H9 (cell line): Measurements from ENCODE around the gene PNRC1. TPM values are rescaled to one million over a fixed set of nuclear protein-coding genes. Genes with fewer than 3 reads are reported as not detected.

Source experiments
- DNase-seq: peaks from one replicate; pipeline ENCODE4 v3.0.0-alpha.2; 2017
- H2AFZ ChIP-seq: one replicate; pipeline ENCODE4 v1.6.1; 2013; ENCODE audit warnings: mild to moderate bottlenecking, low read length, control low read depth, moderate library complexity
- H2AK5ac ChIP-seq: 2 replicates; pipeline ENCODE4 v1.6.1; 2013; ENCODE audit warnings: low read length, control low read depth, mixed read lengths; ENCODE audit not compliant: insufficient read length
- H2BK120ac ChIP-seq: one replicate; pipeline ENCODE4 v1.6.1; 2013; ENCODE audit warnings: low read depth, mild to moderate bottlenecking, low read length, control low read depth, inconsistent platforms; ENCODE audit not compliant: poor library complexity, severe bottlenecking
- H2BK12ac ChIP-seq: 2 replicates; pipeline ENCODE4 v1.6.1; 2013; ENCODE audit warnings: low read length, control low read depth, mixed read lengths, low read depth; ENCODE audit not compliant: insufficient read length
- H2BK15ac ChIP-seq: 2 replicates; pipeline ENCODE4 v1.6.1; 2013; ENCODE audit warnings: low read depth, low read length, control low read depth
- H2BK20ac ChIP-seq: one replicate; pipeline ENCODE4 v1.6.1; 2013; ENCODE audit warnings: low read depth, mild to moderate bottlenecking, low read length, control low read depth, inconsistent platforms; ENCODE audit not compliant: poor library complexity, severe bottlenecking
- H2BK5ac ChIP-seq: 2 replicates; pipeline ENCODE4 v1.6.1; 2013; ENCODE audit warnings: low read length, control low read depth, mixed read lengths; ENCODE audit not compliant: insufficient read length
- H3K14ac ChIP-seq: 2 replicates; pipeline ENCODE4 v1.6.1; 2013; ENCODE audit warnings: low read length, control low read depth; ENCODE audit not compliant: insufficient read depth
- H3K18ac ChIP-seq: 2 replicates; pipeline ENCODE4 v1.6.1; 2013; ENCODE audit warnings: low read depth, mild to moderate bottlenecking, mixed read lengths, low read length, control low read depth; ENCODE audit not compliant: insufficient read length
- H3K23ac ChIP-seq: 2 replicates; pipeline ENCODE4 v1.6.1; 2013; ENCODE audit warnings: low read length, control low read depth, mixed read lengths, low read depth; ENCODE audit not compliant: insufficient read length
- H3K23me2 ChIP-seq: 2 replicates; pipeline ENCODE4 v1.6.1; 2013; ENCODE audit warnings: low read depth, mild to moderate bottlenecking, mixed read lengths, low read length, control low read depth; ENCODE audit not compliant: insufficient read length, poor library complexity, severe bottlenecking
- H3K27ac ChIP-seq: 2 replicates; pipeline ENCODE4 v1.5.1; 2013; ENCODE audit warnings: low read length, control low read depth, mixed read lengths, low read depth; ENCODE audit not compliant: insufficient read length
- H3K27me3 ChIP-seq: 2 replicates; pipeline ENCODE4 v1.6.1; 2013; ENCODE audit warnings: low read length, control low read depth, inconsistent platforms; ENCODE audit not compliant: insufficient read depth
- H3K4ac ChIP-seq: 2 replicates; pipeline ENCODE4 v1.6.1; 2013; ENCODE audit warnings: low read depth, mild to moderate bottlenecking, control low read depth, inconsistent platforms, low read length, moderate library complexity
- H3K4me1 ChIP-seq: 2 replicates; pipeline ENCODE4 v1.6.1; 2013; ENCODE audit warnings: low read length, control low read depth, inconsistent platforms; ENCODE audit not compliant: insufficient read depth
- H3K4me2 ChIP-seq: 2 replicates; pipeline ENCODE4 v1.6.1; 2013; ENCODE audit warnings: low read length, control low read depth, mixed read lengths; ENCODE audit not compliant: insufficient read length, insufficient read depth
- H3K56ac ChIP-seq: 2 replicates; pipeline ENCODE4 v1.6.1; 2013; ENCODE audit warnings: low read depth, mild to moderate bottlenecking, mixed read lengths, low read length, control low read depth; ENCODE audit not compliant: insufficient read length
- H3K79me1 ChIP-seq: 2 replicates; pipeline ENCODE4 v1.6.1; 2013; ENCODE audit warnings: low read depth, mild to moderate bottlenecking, moderate library complexity, low read length, control low read depth, inconsistent platforms; ENCODE audit not compliant: insufficient read depth, poor library complexity, severe bottlenecking
- H3K79me2 ChIP-seq: 2 replicates; pipeline ENCODE4 v1.6.1; 2013; ENCODE audit warnings: low read length, control low read depth, inconsistent platforms; ENCODE audit not compliant: insufficient read depth
- H3K9ac ChIP-seq: 2 replicates; pipeline ENCODE4 v1.6.1; 2013; ENCODE audit warnings: low read length, control low read depth, mixed read lengths; ENCODE audit not compliant: insufficient read length; ENCODE audit errors: extremely low read depth
- H3K9me3 ChIP-seq: one replicate; pipeline ENCODE4 v1.6.1; 2013; ENCODE audit warnings: low read depth, low read length, inconsistent platforms; ENCODE audit not compliant: control insufficient read depth
- H3T11ph ChIP-seq: one replicate; pipeline ENCODE4 v1.6.1; 2013; ENCODE audit warnings: mild to moderate bottlenecking, low read length, control low read depth, inconsistent platforms
- H4K20me1 ChIP-seq: one replicate; pipeline ENCODE4 v1.6.1; 2013; ENCODE audit not compliant: control insufficient read depth, insufficient read length, insufficient read depth
- H4K5ac ChIP-seq: 2 replicates; pipeline ENCODE4 v1.6.1; 2013; ENCODE audit warnings: low read depth, mild to moderate bottlenecking, mixed read lengths, low read length, control low read depth; ENCODE audit not compliant: insufficient read length
- H4K8ac ChIP-seq: replicated peaks from 2 replicates; pipeline ENCODE4 v1.6.1; 2013; ENCODE audit warnings: low read length, control low read depth, mixed read lengths, low read depth; ENCODE audit not compliant: insufficient read length
- H4K91ac ChIP-seq: 2 replicates; pipeline ENCODE4 v1.6.1; 2013; ENCODE audit warnings: low read depth, mild to moderate bottlenecking, moderate library complexity, mixed read lengths, low read length, control low read depth; ENCODE audit not compliant: insufficient read length
- H3K27ac Mint-ChIP-seq, 3 experiments: 2 replicates in 2 of 3; 3 replicates in 1 of 3; pipeline ENCODE4 v1.8.0; 2020 to 2021; ENCODE audit warnings: mixed read lengths in 3 of 3, mild to moderate bottlenecking in 1 of 3, moderate library complexity in 1 of 3
- H3K27me3 Mint-ChIP-seq: 2 replicates; pipeline ENCODE4 v1.8.0; 2021; ENCODE audit warnings: low read depth, mild to moderate bottlenecking, moderate library complexity, mixed read lengths
- H3K36me3 Mint-ChIP-seq, 3 experiments: 2 replicates in 2 of 3; 3 replicates in 1 of 3; pipeline ENCODE4 v1.8.0; 2020 to 2021; ENCODE audit warnings: low read depth in 3 of 3, mixed read lengths in 3 of 3; ENCODE audit not compliant: insufficient read depth in 1 of 3
- H3K4me1 Mint-ChIP-seq, 2 experiments: 2 replicates each; pipeline ENCODE4 v1.8.0; 2020; ENCODE audit warnings: mixed read lengths in 2 of 2
- H3K4me3 Mint-ChIP-seq, 2 experiments: 2 replicates in 1 of 2; 3 replicates in 1 of 2; pipeline ENCODE4 v1.8.0; 2020 to 2021; ENCODE audit warnings: mild to moderate bottlenecking in 2 of 2, mixed read lengths in 2 of 2, moderate library complexity in 1 of 2
- H3K9me3 Mint-ChIP-seq, 2 experiments: 2 replicates in 1 of 2; 3 replicates in 1 of 2; pipeline ENCODE4 v1.8.0; 2020; ENCODE audit warnings: mild to moderate bottlenecking in 2 of 2, mixed read lengths in 2 of 2, moderate library complexity in 1 of 2
- WGBS: extraction: QIAGEN DNeasy Blood & Tissue Kit; methylation state at CpG from one replicate; pipeline ENCODE4 v1.1.7; 2013; ENCODE audit warnings: missing lambda C conversion rate, low lambda C conversion rate, mixed read lengths; ENCODE audit not compliant: insufficient read length; ENCODE audit errors: extremely low coverage; 5-methylcytosine and 5-hydroxymethylcytosine counted together
- total RNA-seq: library from RNA; stranded (reverse); gene quantifications from 2 replicates; pipeline ENCODE4 v1.2.1, GENCODE V29; 2021
- TF ChIP-seq, protein P1 (sequence below): fragments of 200-600 bp; sonication (generic); conservative IDR thresholded peaks from 3 replicates; pipeline ENCODE4 v1.8.0; 2021; ENCODE audit warnings: antibody characterized with exemption, mild to moderate bottlenecking

The PNRC1 gene
- total RNA-seq, 1 experiment from 2014 or later = 57.4 TPM

GRCh38 chr6:89079511-89080234, 878 bp upstream of the PNRC1 start:
- no peak overlapping the region for H3K27ac ChIP-seq
- H3K9ac ChIP-seq = peak overlapping the region; percentile 39
- no peaks in the 10 kb centered on the region for H4K20me1 ChIP-seq
- Mint-ChIP-seq H3K9me3 (no peaks in the 10 kb centered on the region), H3K4me3 (peak overlapping the region; percentile 88 to 93), H3K36me3 (peaks cover 8 to 22% (median 15%) of the 10 kb centered on the region in 3 experiments; a peak in 6 of 7 replicates), H3K27ac (peak overlapping the region; percentile 84 to 87 (median 84); a peak in 5 of 7 replicates), H3K4me1 (peaks cover 29% of the 10 kb centered on the region in 2 experiments), H3K27me3 (no peaks in the 10 kb centered on the region; the same call in 1 of the 2 replicates)
- no peak overlapping the region for H2BK20ac ChIP-seq
- H2AK5ac ChIP-seq = no peak overlapping the region
- H2BK12ac ChIP-seq = no peak overlapping the region
- H3K4me2 ChIP-seq = peak overlapping the region; percentile 71
- no peak overlapping the region for H2AFZ ChIP-seq
- H3K4me1 ChIP-seq = peaks cover 9% of the 10 kb centered on the region; the same call in 1 of the 2 replicates
- H4K5ac ChIP-seq = no peak overlapping the region
- no peak overlapping the region for H3T11ph ChIP-seq
- no peak overlapping the region for H4K8ac ChIP-seq
- H4K91ac ChIP-seq = no peak overlapping the region
- TF ChIP-seq, protein P1, sequence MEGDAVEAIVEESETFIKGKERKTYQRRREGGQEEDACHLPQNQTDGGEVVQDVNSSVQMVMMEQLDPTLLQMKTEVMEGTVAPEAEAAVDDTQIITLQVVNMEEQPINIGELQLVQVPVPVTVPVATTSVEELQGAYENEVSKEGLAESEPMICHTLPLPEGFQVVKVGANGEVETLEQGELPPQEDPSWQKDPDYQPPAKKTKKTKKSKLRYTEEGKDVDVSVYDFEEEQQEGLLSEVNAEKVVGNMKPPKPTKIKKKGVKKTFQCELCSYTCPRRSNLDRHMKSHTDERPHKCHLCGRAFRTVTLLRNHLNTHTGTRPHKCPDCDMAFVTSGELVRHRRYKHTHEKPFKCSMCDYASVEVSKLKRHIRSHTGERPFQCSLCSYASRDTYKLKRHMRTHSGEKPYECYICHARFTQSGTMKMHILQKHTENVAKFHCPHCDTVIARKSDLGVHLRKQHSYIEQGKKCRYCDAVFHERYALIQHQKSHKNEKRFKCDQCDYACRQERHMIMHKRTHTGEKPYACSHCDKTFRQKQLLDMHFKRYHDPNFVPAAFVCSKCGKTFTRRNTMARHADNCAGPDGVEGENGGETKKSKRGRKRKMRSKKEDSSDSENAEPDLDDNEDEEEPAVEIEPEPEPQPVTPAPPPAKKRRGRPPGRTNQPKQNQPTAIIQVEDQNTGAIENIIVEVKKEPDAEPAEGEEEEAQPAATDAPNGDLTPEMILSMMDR = no peak
- H3K9me3 ChIP-seq = no peaks in the 10 kb centered on the region
- H3K56ac ChIP-seq = no peak overlapping the region
- H3K4ac ChIP-seq = no peak overlapping the region
- peaks cover 14% of the 10 kb centered on the region for H3K23me2 ChIP-seq
- no peak overlapping the region for H2BK15ac ChIP-seq
- no peak overlapping the region for H3K23ac ChIP-seq
- no peak overlapping the region for H3K14ac ChIP-seq
- H2BK5ac ChIP-seq = no peak overlapping the region
- H3K18ac ChIP-seq = no peak overlapping the region
- no peak for DNase-seq
- no peak overlapping the region for H2BK120ac ChIP-seq
- no peaks in the 10 kb centered on the region for H3K79me1 ChIP-seq
- no CpG with 5 or more reads among the region's 20 CpGs for WGBS
- H3K27me3 ChIP-seq = no peaks in the 10 kb centered on the region
- peaks cover 8% of the 10 kb centered on the region; the same call in 1 of the 2 replicates for H3K79me2 ChIP-seq
